H9 (cell line): ENCODE results near the gene GRK4. TPM values are rescaled to one million over a fixed set of nuclear protein-coding genes. Genes with fewer than 3 reads are reported as not detected.
A peak's percentile ranks its signal among the peaks of the same experiment; 100 is the strongest.

Experiments used
- DNase-seq: peaks from one replicate; pipeline ENCODE4 v3.0.0-alpha.2; 2017
- H2AFZ ChIP-seq: one replicate; pipeline ENCODE4 v1.6.1; 2013; ENCODE audit warnings: mild to moderate bottlenecking, low read length, control low read depth, moderate library complexity
- H2AK5ac ChIP-seq: 2 replicates; pipeline ENCODE4 v1.6.1; 2013; ENCODE audit warnings: low read length, control low read depth, mixed read lengths; ENCODE audit not compliant: insufficient read length
- H2BK120ac ChIP-seq: one replicate; pipeline ENCODE4 v1.6.1; 2013; ENCODE audit warnings: low read depth, mild to moderate bottlenecking, low read length, control low read depth, inconsistent platforms; ENCODE audit not compliant: poor library complexity, severe bottlenecking
- H2BK12ac ChIP-seq: 2 replicates; pipeline ENCODE4 v1.6.1; 2013; ENCODE audit warnings: low read length, control low read depth, mixed read lengths, low read depth; ENCODE audit not compliant: insufficient read length
- H2BK15ac ChIP-seq: 2 replicates; pipeline ENCODE4 v1.6.1; 2013; ENCODE audit warnings: low read depth, low read length, control low read depth
- H2BK20ac ChIP-seq: one replicate; pipeline ENCODE4 v1.6.1; 2013; ENCODE audit warnings: low read depth, mild to moderate bottlenecking, low read length, control low read depth, inconsistent platforms; ENCODE audit not compliant: poor library complexity, severe bottlenecking
- H2BK5ac ChIP-seq: 2 replicates; pipeline ENCODE4 v1.6.1; 2013; ENCODE audit warnings: low read length, control low read depth, mixed read lengths; ENCODE audit not compliant: insufficient read length
- H3K14ac ChIP-seq: 2 replicates; pipeline ENCODE4 v1.6.1; 2013; ENCODE audit warnings: low read length, control low read depth; ENCODE audit not compliant: insufficient read depth
- H3K18ac ChIP-seq: 2 replicates; pipeline ENCODE4 v1.6.1; 2013; ENCODE audit warnings: low read depth, mild to moderate bottlenecking, mixed read lengths, low read length, control low read depth; ENCODE audit not compliant: insufficient read length
- H3K23ac ChIP-seq: 2 replicates; pipeline ENCODE4 v1.6.1; 2013; ENCODE audit warnings: low read length, control low read depth, mixed read lengths, low read depth; ENCODE audit not compliant: insufficient read length
- H3K23me2 ChIP-seq: 2 replicates; pipeline ENCODE4 v1.6.1; 2013; ENCODE audit warnings: low read depth, mild to moderate bottlenecking, mixed read lengths, low read length, control low read depth; ENCODE audit not compliant: insufficient read length, poor library complexity, severe bottlenecking
- H3K27ac ChIP-seq: 2 replicates; pipeline ENCODE4 v1.5.1; 2013; ENCODE audit warnings: low read length, control low read depth, mixed read lengths, low read depth; ENCODE audit not compliant: insufficient read length
- H3K27me3 ChIP-seq: 2 replicates; pipeline ENCODE4 v1.6.1; 2013; ENCODE audit warnings: low read length, control low read depth, inconsistent platforms; ENCODE audit not compliant: insufficient read depth
- H3K4ac ChIP-seq: 2 replicates; pipeline ENCODE4 v1.6.1; 2013; ENCODE audit warnings: low read depth, mild to moderate bottlenecking, control low read depth, inconsistent platforms, low read length, moderate library complexity
- H3K4me1 ChIP-seq: 2 replicates; pipeline ENCODE4 v1.6.1; 2013; ENCODE audit warnings: low read length, control low read depth, inconsistent platforms; ENCODE audit not compliant: insufficient read depth
- H3K4me2 ChIP-seq: 2 replicates; pipeline ENCODE4 v1.6.1; 2013; ENCODE audit warnings: low read length, control low read depth, mixed read lengths; ENCODE audit not compliant: insufficient read length, insufficient read depth
- H3K56ac ChIP-seq: 2 replicates; pipeline ENCODE4 v1.6.1; 2013; ENCODE audit warnings: low read depth, mild to moderate bottlenecking, mixed read lengths, low read length, control low read depth; ENCODE audit not compliant: insufficient read length
- H3K79me1 ChIP-seq: 2 replicates; pipeline ENCODE4 v1.6.1; 2013; ENCODE audit warnings: low read depth, mild to moderate bottlenecking, moderate library complexity, low read length, control low read depth, inconsistent platforms; ENCODE audit not compliant: insufficient read depth, poor library complexity, severe bottlenecking
- H3K79me2 ChIP-seq: 2 replicates; pipeline ENCODE4 v1.6.1; 2013; ENCODE audit warnings: low read length, control low read depth, inconsistent platforms; ENCODE audit not compliant: insufficient read depth
- H3K9ac ChIP-seq: 2 replicates; pipeline ENCODE4 v1.6.1; 2013; ENCODE audit warnings: low read length, control low read depth, mixed read lengths; ENCODE audit not compliant: insufficient read length; ENCODE audit errors: extremely low read depth
- H3K9me3 ChIP-seq: one replicate; pipeline ENCODE4 v1.6.1; 2013; ENCODE audit warnings: low read depth, low read length, inconsistent platforms; ENCODE audit not compliant: control insufficient read depth
- H3T11ph ChIP-seq: one replicate; pipeline ENCODE4 v1.6.1; 2013; ENCODE audit warnings: mild to moderate bottlenecking, low read length, control low read depth, inconsistent platforms
- H4K20me1 ChIP-seq: one replicate; pipeline ENCODE4 v1.6.1; 2013; ENCODE audit not compliant: control insufficient read depth, insufficient read length, insufficient read depth
- H4K5ac ChIP-seq: 2 replicates; pipeline ENCODE4 v1.6.1; 2013; ENCODE audit warnings: low read depth, mild to moderate bottlenecking, mixed read lengths, low read length, control low read depth; ENCODE audit not compliant: insufficient read length
- H4K8ac ChIP-seq: replicated peaks from 2 replicates; pipeline ENCODE4 v1.6.1; 2013; ENCODE audit warnings: low read length, control low read depth, mixed read lengths, low read depth; ENCODE audit not compliant: insufficient read length
- H4K91ac ChIP-seq: 2 replicates; pipeline ENCODE4 v1.6.1; 2013; ENCODE audit warnings: low read depth, mild to moderate bottlenecking, moderate library complexity, mixed read lengths, low read length, control low read depth; ENCODE audit not compliant: insufficient read length
- H3K27ac Mint-ChIP-seq, 3 experiments: 2 replicates in 2 of 3; 3 replicates in 1 of 3; pipeline ENCODE4 v1.8.0; 2020 to 2021; ENCODE audit warnings: mixed read lengths in 3 of 3, mild to moderate bottlenecking in 1 of 3, moderate library complexity in 1 of 3
- H3K27me3 Mint-ChIP-seq: 2 replicates; pipeline ENCODE4 v1.8.0; 2021; ENCODE audit warnings: low read depth, mild to moderate bottlenecking, moderate library complexity, mixed read lengths
- H3K36me3 Mint-ChIP-seq, 3 experiments: 2 replicates in 2 of 3; 3 replicates in 1 of 3; pipeline ENCODE4 v1.8.0; 2020 to 2021; ENCODE audit warnings: low read depth in 3 of 3, mixed read lengths in 3 of 3; ENCODE audit not compliant: insufficient read depth in 1 of 3
- H3K4me1 Mint-ChIP-seq, 2 experiments: 2 replicates each; pipeline ENCODE4 v1.8.0; 2020; ENCODE audit warnings: mixed read lengths in 2 of 2
- H3K4me3 Mint-ChIP-seq, 2 experiments: 2 replicates in 1 of 2; 3 replicates in 1 of 2; pipeline ENCODE4 v1.8.0; 2020 to 2021; ENCODE audit warnings: mild to moderate bottlenecking in 2 of 2, mixed read lengths in 2 of 2, moderate library complexity in 1 of 2
- H3K9me3 Mint-ChIP-seq, 2 experiments: 2 replicates in 1 of 2; 3 replicates in 1 of 2; pipeline ENCODE4 v1.8.0; 2020; ENCODE audit warnings: mild to moderate bottlenecking in 2 of 2, mixed read lengths in 2 of 2, moderate library complexity in 1 of 2
- CTCF ChIP-seq: fragments of 200-600 bp; sonication (generic); conservative IDR thresholded peaks from 3 replicates; pipeline ENCODE4 v1.8.0; 2021; ENCODE audit warnings: antibody characterized with exemption, mild to moderate bottlenecking
- WGBS: extraction: QIAGEN DNeasy Blood & Tissue Kit; methylation state at CpG from one replicate; pipeline ENCODE4 v1.1.7; 2013; ENCODE audit warnings: missing lambda C conversion rate, low lambda C conversion rate, mixed read lengths; ENCODE audit not compliant: insufficient read length; ENCODE audit errors: extremely low coverage; 5-methylcytosine and 5-hydroxymethylcytosine counted together
- total RNA-seq: library from RNA; stranded (reverse); gene quantifications from 2 replicates; pipeline ENCODE4 v1.2.1, GENCODE V29; 2021

The GRK4 gene
- total RNA-seq, 1 experiment from 2014 or later, result 4.8 TPM

GRCh38 chr4:2964706-2965258 is 1.4 kb downstream of the GRK4 start:
- H3K27me3 ChIP-seq, result no peaks in the 10 kb centered on the region
- H3K36me3 Mint-ChIP-seq, result peaks cover 0 to 4% (median 2%) of the 10 kb centered on the region in 3 experiments; a peak in 3 of 7 replicates
- H2BK12ac ChIP-seq, result no peak overlapping the region
- H3K9ac ChIP-seq, result no peak overlapping the region
- no peak overlapping the region for H3K14ac ChIP-seq
- no peak overlapping the region for H2BK120ac ChIP-seq
- H2AFZ ChIP-seq, result no peak overlapping the region
- WGBS, result no CpG with 5 or more reads among the region's 5 CpGs
- H3K9me3 Mint-ChIP-seq, result no peaks in the 10 kb centered on the region; a peak in 1 of 5 replicates
- H2AK5ac ChIP-seq, result no peak overlapping the region
- H3K9me3 ChIP-seq, result no peaks in the 10 kb centered on the region
- no peak overlapping the region for H4K5ac ChIP-seq
- H2BK5ac ChIP-seq, result no peak overlapping the region
- no peak for DNase-seq
- no peak overlapping the region for H2BK15ac ChIP-seq
- H3K27ac Mint-ChIP-seq, result no peak overlapping the region
- H3K23me2 ChIP-seq, result no peaks in the 10 kb centered on the region
- no peaks in the 10 kb centered on the region for H3K79me1 ChIP-seq
- H3T11ph ChIP-seq, result no peak overlapping the region
- TF ChIP-seq CTCF, result no peak
- H3K23ac ChIP-seq, result no peak overlapping the region
- H3K4me3 Mint-ChIP-seq, result peak overlapping the region; percentile 82 to 94
- no peak overlapping the region for H3K4me2 ChIP-seq
- H3K27ac ChIP-seq, result no peak overlapping the region
- peaks cover 19% of the 10 kb centered on the region in 2 experiments for H3K4me1 Mint-ChIP-seq
- H3K18ac ChIP-seq, result no peak overlapping the region
- no peaks in the 10 kb centered on the region for H3K79me2 ChIP-seq
- no peak overlapping the region for H4K91ac ChIP-seq
- no peak overlapping the region for H3K56ac ChIP-seq
- no peak overlapping the region for H4K8ac ChIP-seq
- peaks cover 13% of the 10 kb centered on the region for H3K27me3 Mint-ChIP-seq
- H4K20me1 ChIP-seq, result peaks cover 2% of the 10 kb centered on the region
- no peak overlapping the region for H3K4ac ChIP-seq
- no peaks in the 10 kb centered on the region for H3K4me1 ChIP-seq
- no peak overlapping the region for H2BK20ac ChIP-seq
